GM18870 (cell line): ENCODE data around the gene OXNAD1.
"Not testable (repeated sequence)": the region's sequence is repeated elsewhere in the genome, so short reads cannot be mapped to it uniquely, and the experiment has no call there.

Experiments
- ATAC-seq: cut with Tn5 transposase; IDR thresholded peaks from one replicate; pipeline ENCODE4 v1.9.1; 2021; ENCODE audit warnings: moderate library complexity; ENCODE audit not compliant: unreplicated experiment

Gene OXNAD1

DNA sequence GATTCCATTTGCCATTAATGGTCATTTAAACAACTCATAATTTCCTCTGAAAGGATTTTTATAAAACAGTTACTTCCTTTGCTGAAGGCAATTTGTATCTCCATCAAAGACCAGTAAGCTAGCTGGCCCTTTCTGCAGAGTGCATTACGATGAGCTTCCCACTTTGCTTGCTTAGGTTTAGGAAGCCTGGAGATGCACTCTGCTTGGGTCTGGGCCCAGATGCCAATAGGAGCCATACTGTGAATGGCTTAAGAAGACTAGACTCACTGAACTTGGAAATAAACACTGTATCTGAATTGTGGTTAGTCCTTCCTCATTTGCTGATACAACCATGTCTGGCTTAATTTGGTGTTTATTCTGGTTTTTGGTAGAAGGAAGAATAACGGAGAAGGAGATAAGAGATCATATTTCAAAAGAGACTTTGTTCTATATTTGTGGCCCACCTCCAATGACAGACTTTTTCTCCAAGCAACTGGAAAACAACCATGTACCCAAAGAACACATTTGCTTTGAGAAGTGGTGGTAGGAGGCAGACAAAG, 38.1 kb downstream of the OXNAD1 start:
- ATAC-seq, result no peak

DNA sequence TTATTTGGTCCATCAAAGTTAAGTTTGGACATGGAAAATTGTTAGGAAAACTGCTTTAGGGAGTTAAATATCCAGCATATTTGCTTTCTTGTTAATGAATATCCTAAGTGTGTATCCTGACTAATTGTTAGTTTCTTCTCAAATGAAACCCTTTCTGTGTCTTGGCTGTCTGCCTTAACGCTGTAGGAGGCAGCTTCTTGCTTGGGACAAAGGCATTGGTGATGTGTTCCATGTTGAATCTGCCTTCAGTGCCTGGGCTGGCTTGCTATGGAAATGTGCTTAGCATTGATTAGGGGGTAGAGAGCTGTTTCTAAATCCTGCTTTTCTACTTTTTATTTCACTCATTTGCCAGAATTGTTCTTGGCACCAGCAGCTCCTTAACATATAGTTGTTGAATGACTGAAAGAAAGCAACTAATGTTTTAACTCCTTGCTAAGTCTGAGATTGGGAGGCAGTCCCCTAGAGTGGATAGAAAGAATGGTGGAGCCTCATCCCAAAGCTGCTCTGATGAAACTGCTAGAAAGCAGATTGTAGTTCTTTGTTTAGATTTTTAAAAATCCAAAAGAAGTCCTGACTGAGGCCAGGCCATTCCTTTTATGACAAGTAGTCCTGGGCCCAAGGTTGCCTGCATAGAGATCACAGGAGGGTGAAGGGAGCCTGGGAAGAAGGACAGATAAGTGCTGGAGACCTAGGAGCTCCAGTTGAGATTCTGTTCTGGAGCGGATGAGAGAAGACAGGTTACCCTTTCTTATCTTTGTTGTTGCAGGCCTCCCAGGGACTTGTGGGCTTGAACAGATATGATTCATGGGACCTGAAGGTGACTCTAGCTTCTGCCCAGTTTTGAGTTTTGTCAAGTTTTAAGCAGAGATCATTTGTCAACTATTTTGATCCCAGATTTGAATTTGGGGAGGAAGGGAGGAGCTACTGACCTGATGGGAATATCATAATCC, 39.3 kb downstream of the OXNAD1 start:
- ATAC-seq, result no peak

DNA sequence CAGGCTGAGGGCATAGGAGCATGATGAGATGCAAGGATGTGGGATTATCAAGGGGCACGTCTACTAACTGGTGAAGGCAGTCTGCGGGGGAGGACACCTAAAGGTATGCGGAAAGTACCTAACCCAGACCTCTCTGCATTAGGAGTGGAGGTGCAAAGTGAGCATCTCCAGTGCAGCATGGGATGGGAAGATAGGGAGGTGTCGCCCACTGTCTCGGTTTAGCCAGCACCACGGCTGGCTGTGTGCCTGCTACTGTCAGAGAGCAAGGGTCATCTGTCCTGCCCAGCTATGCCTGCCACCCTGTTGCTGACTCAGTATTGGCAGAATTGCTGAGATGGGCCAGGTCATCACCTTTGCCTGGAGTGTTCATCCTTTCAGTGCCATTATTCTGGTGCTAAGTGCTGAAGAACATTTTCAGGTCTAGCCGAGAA, 40.1 kb downstream of the OXNAD1 start:
- ATAC-seq, result no peak

- ATAC-seq, result no peak
Observed at GRCh38 chr3:16307832-16308531, 43.0 kb downstream of the OXNAD1 start.

DNA sequence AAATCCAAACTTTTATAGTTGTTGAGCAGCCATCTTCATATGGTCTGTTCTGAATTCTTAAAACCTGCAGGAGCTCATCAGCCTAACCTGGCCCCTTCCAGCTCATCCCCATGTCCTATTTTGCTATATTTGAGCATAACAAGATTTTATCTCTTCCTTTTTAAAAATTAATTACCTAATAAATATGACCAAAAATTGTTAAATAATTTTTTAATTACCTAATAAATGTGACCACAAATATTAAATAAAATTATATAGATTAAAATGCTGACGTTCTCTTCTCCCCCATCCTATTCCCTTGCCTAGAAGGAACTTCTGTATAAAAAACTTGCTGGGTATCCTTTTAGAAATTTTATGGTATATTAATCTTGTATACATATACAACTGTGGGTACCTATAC, 43.7 kb downstream of the OXNAD1 start:
- ATAC-seq, result no peak

DNA sequence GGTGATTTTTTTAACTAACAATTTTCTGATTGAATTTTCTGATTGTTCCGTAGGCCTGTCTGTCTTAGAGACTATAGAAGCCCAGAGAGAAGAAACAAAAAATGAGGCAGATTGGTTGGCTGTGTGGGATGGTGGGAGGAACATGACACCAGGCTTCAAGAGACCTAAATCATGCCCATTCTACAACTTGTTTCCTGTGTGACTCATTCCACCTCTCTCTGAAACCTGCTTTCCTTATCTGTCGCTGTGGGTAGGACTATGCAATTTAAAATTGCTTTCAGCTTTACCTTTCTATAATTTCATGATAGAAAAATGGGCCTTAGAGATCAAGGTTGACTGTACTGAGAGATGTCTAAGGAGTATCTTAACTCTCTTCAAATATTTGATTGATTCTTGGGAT, 44.5 kb downstream of the OXNAD1 start:
- peak; percentile 91 for ATAC-seq

GRCh38 chr3:16310486-16310885, 45.5 kb downstream of the OXNAD1 start:
- ATAC-seq, result not testable (repeated sequence)

DNA sequence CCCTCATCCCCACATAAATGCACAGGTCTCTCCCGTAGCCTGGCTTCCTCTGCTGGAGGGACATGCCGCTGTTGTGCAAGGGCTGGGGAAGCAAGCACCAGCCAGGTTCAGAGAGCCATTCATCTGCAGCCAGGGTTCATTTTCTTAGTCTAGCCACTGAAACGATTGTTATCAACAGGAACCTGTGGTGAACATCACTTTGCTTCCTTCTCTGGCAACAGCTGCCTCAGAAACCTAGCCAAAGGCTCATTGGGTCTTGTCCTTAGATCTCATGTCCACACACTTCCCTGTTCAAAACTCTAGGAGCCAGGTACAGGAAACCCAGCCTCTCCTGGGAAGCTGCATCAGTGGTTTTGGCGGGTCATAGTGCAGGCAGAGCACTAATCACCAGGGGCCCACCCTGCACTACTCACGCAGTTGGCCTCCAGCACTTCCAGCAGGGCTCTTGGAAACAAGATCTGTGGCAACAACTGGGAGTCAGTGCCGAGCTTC, 47.0 kb downstream of the OXNAD1 start:
- peak; percentile 44 for ATAC-seq

DNA sequence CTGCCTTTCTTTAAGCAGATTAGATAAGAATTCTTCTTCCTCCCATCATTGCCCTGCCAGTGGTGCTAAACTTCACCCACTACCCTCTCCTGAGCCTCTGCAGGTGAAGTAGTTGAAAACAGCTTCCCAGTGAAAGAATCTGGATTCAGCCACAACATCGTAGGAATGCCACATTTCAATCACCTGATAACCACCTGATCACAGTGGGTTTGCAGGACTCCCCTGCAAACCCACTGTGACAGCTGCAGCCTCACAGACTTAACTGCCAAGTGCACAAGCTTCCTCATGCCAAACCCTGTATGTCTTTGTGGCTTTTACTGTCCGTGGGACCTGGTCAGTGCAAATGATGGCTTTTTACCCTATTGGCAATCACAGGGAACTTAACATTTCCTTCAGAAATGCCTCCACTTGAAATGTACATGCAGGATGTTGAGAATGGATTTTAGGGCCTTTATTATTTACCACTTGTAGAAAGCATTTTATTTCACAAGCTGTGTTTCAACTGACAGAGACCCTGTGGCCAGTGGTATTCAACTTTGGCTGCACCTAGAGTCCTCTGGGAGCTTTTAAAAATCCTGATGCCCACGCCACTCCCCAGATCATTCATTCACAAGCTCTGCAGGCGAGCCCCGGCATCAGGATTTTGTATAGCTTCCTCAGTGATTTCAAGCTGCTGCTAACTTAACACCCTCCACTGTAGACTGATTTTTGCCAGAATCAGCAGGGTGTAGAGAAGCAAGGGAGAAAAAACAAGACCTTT, 49.1 kb downstream of the OXNAD1 start:
- ATAC-seq, result no peak

DNA sequence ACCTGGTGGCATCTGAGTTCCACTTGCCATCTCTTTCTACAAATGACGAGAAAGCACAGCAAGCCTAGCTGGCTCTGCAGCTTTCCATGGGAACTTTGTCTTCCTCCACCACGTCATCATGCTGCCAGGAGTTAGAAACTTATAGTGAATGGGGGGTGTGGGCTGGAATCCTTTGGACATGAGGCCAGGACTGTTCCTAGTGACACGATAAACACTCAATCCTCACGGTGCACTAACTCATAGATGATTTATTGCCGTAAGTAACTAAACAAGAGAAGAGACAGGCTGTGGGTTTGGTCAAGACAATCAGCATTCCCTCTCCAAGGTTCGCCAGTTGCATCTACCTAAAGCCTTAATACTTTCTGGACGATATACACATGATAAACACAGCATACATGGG, 50.6 kb downstream of the OXNAD1 start:
- ATAC-seq, result no peak

GRCh38 chr3:16316396-16316795, 51.4 kb downstream of the OXNAD1 start:
- ATAC-seq, result no peak

DNA sequence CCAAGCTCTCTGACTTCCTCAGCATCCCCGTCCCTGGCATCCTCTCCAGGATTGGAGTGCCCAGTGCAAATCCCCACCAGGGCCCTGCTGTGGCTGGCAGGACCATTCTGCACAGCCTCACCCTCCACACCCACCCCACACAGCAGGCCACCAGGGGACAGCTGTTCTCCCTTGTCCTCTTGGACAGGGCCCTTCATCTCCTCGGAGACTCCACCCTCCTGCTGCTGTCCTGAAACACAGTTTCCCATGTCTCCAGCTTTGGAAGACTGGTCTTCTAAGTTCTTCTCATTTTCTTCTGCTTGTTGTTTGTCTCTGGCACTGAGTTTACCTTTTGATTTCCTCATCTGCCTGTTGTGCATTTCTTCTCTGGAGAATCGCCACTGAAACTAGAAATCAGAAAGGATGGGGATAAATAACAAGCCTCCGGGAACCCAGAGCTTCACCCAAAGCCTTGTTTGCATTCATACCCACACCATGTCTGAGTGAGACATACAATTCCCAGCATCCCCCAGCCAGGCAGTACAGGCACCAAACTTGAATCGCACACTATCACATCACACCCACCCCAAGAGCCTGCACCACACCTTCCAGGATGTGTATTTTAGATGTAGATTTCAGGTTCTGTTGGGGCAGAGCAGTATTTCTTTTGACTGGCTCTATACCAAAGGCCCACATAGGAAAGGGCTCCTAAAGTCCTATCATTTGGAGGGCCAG, 52.0 kb downstream of the OXNAD1 start:
- no peak for ATAC-seq

DNA sequence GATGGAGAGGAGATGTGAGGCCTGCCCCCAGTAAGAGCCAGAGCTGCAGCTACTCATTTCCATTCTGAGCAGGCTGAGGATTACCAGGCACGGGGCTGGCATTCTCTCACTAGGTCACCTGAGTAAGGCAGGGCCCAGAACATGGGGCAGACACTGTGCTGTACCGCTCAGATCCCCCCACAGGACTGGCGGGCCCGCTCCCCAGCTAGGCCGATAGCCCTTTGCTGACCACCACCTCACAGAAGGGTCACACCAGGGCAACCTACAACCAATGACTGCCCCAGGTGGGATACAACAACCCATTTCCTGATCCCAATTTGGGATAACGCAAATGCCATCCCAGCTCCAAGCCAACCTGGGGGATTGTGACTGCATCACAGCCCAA, 52.5 kb downstream of the OXNAD1 start:
- ATAC-seq, result no peak

GRCh38 chr3:16318176-16318575, 53.2 kb downstream of the OXNAD1 start:
- ATAC-seq, result no peak

GRCh38 chr3:16319307-16319706, 54.3 kb downstream of the OXNAD1 start:
- no peak for ATAC-seq

DNA sequence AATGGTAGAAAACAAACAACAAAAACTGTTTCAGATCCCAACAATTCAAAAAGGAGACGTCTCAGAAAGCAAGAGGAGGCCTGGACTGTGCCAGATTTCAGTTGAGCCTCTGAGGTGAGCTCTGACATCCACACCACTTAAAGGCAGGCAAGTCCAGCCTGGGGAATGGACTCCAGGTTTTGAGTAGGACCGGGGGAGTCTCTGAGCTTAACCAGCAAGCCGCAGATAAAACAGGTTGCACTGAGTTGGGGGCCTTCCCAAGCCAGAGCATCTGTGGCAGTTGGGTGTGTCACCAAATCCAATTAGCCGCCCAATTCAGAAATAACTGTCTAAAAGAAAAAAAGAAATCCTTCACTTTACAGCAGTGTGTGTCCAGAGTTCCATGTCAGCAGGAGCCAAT, 54.7 kb downstream of the OXNAD1 start:
- no peak for ATAC-seq

DNA sequence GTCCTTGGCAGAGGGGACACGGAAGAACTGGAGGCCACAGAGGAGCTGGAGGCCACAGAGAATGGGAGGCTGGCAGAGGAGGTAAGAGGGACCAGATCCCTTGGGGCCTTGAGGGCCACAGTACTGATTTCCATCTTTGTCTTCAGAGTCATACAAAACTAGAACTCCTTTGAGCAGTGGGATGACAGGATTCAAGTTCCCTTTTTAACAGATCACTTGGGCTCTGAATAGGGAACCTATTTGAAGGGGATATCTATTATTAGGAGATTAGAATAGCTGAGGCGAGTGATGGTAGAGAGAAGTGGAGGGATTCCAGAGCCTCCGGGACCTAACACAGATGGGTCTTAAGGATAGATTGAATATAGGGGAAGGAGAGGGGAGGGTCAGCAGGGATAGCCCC, 55.7 kb downstream of the OXNAD1 start:
- ATAC-seq, result no peak

- no peak for ATAC-seq
Observed at GRCh38 chr3:16322189-16322588, 57.2 kb downstream of the OXNAD1 start.

- no peak for ATAC-seq
Observed at GRCh38 chr3:16323737-16324136, 58.7 kb downstream of the OXNAD1 start.

- no peak for ATAC-seq
Observed at GRCh38 chr3:16325850-16326249, 60.8 kb downstream of the OXNAD1 start.
